CD4-positive, alpha-beta T cell treated with Interleukin-17A for 1 hour (primary cell): ENCODE measurements around the gene C1orf21.

Experiments
- DNase-seq: peaks from one replicate; pipeline ENCODE4 v3.0.0-alpha.2; 2020

Gene C1orf21

DNA sequence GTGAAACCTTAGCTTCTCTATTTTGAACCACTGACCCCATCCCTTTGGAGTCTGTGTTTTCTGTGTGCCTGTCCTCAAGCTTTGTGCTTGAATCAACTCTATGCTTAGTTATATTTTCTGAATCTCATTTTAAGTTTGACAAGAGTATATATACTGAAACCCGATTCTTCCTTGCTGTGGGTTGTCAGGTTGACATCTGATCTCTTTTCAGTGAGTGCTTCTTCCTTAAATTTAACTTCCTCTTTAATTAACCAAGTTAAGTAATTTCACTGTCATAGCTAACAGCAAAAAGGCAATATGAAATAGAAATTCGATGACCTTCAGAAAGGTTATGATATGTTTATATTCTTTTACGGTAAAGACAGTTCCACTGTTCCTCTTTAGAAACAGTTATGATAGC is 69.4 kb downstream of the C1orf21 start:
- DNase-seq, result no peak

DNA sequence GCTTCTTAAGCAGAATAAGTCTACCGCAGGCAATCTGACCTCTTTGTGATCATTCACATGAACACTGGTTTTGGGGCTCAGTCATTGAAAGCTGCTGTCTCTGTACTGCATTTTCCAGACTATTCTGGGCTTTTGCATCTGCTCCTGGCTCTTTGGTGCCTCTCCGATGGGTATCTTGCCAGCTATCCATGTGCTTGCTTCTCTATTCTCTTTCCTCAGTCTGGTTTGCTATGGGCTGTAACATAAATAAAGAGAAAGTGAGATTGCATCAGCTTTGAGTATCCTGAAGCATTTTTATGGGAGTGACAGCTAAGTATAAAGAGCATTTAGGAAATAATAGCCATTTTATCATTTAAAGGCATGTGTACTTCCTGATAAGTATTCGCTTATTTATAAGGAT is 70.7 kb downstream of the C1orf21 start:
- no peak for DNase-seq

DNA sequence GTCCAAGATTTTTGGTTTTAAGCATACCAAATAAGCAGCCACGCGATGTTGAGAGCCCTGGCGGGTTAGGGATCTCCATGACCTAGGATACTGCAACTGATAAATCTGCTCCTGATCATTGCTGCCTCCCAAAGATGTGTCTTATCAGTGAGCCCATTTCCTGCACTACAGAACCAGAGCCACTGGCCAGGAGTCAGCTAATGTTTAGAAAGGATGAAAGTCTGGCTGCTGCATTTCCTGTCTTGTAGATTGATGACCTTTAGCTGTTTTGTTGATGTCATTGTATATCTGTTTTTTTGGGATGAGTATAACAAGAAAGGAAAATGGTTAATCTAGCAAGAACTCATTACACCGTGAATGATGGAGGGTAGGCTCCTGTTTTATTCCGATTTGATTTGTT is 74.5 kb downstream of the C1orf21 start:
- no peak for DNase-seq

DNA sequence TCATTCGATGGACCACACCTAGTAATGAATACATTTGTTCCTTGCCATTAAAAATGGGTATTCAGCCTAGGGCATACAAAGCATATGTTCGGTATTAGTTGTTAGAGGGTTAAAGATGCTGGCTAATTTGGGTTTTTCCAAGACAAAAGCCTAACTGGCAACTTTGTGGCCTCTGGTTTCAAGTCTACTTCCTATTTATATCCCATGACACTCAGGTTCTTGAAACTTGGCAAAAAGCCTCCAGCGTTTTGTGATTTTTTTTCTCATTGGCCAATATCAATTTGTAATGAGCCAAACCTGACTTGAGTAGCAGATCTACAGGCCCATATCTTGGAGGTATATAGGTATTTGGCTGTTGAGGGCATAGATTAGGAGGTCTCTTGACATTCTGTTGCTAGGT is 75.3 kb downstream of the C1orf21 start:
- no peak for DNase-seq

DNA sequence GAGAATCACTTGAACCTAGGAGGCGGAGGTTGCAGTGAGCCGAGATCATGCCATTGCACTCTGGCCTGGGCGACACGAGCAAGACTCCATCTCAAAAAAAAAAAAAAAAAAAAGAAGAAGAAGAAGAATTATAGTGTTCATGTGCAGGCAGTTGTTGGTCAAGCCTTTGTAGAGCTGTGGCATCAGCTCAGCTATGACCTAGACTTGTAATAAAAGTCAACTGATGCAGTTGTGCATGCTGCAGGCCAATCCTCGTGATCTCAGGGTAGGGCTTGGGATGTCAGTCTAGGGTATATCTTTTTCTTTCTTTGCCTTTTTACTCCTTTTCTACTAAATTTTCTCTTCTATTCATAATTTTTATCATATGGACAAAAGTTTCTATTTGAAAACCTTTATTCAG is 76.2 kb downstream of the C1orf21 start:
- DNase-seq, result no peak

DNA sequence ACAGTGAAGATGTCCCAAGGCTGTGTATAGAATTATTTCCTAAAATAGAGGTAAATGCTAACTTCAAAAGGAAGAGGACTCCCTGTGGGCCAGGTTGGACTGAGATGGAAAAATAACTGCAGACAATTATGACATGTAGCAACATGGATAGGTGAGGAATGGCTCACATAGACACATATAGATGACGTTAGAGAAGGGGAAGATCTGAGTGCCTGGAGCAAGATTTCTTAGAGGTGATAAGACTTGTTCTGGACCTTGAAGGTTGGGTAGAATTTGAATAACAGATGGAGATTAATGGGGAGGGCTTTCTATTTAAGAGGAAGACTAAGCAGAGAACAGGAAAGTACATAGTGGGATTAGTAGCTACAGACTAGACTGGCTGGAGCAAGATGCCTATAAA is 76.9 kb downstream of the C1orf21 start:
- no peak for DNase-seq

DNA sequence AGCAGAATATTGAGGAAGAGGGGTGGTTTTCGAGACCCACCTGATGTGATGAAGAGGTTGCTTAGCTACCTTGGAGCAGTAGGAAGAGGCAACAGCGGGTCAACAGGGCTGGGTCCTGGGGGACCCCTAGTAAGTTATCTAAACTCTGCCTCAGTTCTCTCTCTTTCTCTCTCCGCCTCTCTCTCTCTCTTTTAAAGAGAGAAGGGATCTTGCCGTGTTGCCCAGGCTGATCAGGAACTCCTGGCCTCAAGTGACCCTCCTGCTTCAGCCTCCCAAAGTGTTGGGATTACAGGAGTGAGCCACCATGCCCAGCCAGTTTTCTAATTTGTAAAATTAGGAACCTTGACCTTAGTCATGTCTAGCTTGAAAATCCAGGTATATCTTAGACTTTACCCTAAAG is 77.9 kb downstream of the C1orf21 start:
- no peak for DNase-seq

DNA sequence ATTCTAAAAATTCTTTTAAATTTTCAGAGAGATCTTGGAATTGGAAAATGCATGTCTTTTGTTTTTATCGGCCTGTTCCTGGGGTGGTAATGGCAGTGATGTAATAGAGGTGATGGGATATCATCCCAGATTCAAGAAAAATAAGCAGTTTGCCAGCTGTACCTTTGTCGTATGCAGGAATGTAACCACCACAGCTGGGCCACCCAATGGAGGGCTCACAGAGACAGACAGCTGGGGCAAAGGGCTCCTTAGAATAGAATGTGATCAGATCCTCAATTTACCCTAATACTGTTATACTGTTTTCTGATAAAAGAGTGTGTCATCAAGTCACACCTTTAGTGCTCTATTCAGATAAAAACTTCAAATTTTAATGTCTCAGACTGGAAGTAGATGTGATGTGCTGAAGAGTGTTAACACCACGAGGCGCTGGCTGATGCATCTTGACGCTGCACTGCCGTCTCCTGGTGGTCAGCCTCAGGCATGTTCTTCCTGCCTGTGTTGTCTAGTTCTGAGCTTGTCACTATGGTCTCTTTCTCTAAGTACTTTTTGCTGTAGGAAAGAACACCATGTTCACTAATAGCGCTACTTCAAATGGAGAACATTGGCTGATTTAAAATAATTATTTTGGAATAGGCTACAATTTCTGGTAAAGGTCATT is 78.8 kb downstream of the C1orf21 start:
- DNase-seq, result no peak

DNA sequence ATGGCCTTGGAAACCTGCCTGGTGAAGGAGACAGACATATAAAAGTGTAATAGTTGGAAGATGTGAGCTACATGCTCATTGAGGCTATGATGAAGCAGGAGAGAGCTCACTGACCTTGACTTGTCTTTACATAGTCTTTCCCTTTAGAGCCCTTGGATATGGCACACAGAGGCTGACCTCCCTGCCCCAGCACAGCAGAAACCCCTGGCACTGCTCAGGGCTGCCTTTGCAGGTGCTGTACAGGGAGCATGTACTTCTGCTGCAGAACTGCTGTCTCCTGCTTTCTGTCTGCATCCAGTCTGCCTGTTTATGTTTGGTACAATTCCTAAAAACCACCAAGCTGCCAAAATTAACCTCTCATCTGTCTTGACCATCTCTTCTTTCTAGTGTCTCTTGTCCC is 80.5 kb downstream of the C1orf21 start:
- DNase-seq, result no peak

DNA sequence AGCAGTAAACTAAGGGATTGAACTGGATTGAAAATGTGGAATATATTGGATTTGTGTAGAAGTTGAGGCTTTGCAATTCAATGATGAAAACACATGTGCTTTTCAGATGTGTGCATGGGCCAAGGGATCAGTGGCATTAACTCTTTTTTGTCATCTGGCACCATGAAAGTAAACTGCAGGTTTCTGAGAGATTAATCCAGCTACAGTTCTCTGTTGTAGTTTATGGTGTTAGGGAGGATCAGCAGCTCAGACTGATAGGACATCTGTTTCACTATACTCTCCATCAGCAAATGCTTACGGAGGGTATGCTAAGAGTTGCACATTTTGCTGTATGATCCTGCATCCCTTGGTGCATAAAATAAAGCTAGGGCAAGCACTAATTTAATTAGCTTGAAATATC is 82.6 kb downstream of the C1orf21 start:
- DNase-seq, result no peak

DNA sequence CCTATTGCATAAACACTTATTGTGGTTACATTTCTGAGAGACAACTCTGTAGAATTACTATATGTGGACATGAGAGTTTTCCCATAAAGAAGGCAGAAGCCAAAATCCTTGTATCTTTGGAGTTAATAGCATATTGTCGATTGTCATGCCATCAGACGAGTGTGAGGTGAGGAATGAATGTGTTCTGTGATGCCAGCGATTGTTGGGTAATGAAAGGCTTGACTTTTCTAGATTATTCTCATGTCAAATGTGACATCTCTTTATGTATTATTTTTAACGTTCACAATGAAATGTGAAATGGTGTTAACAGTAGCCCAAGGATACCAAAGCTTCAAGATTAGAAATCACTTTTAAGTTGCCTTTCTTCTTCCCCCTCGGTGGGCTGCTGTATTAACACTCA is 84.9 kb downstream of the C1orf21 start:
- no peak for DNase-seq

DNA sequence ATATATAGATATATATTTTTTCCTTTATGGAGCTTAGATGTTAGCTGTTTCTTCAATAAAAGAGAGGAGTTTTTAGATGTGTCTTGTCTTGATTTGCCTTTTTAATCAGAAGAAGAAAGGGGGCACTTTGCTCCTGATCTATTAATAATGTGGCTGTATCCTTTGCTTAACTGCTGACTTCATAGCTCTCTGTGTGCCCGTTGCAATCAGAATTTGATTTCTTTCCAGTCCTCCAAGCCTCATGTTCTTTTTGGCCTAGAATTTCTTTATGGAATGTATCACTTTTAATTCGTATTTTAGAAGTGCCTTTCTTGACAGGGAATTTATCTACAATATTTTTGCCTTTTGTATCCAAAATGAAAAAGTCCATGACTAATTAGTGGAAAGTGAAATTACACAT is 85.3 kb downstream of the C1orf21 start:
- no peak for DNase-seq

DNA sequence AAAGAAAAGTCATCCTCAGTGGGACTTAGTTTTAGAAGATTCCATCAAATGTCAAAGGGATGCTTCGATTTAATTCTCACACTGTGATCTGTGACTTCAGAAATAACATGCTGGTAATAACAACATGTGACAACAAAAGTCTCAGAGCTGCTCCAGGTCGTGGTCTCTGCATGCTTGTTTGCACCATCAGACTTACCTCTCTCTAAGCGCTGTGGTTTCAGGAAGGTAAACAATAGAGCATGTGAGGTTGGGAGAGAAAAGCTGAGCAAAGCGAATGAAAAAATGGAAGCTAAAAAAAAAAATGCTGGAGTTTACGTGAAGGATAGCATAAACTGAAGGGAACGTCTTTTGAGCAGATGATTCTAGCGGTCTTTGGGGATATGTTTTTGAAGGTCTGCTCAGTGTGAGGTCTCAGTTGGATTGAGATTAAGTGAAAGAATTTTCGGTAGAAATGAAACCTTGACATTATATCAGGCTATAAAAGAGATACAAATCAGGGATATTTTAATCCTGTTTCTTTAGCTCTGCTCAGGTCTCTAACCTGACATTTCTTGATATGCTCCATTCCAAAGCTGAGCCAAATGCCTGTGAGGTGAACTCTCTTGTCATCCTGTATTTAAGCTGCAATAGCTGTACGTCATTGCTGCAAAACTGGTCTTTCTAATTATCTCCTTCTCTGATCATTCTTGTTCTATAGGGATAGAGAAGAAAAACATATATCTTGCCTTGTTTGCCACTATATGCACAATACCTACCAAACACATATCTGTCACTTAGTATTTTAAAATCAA is 86.5 kb downstream of the C1orf21 start:
- no peak for DNase-seq

DNA sequence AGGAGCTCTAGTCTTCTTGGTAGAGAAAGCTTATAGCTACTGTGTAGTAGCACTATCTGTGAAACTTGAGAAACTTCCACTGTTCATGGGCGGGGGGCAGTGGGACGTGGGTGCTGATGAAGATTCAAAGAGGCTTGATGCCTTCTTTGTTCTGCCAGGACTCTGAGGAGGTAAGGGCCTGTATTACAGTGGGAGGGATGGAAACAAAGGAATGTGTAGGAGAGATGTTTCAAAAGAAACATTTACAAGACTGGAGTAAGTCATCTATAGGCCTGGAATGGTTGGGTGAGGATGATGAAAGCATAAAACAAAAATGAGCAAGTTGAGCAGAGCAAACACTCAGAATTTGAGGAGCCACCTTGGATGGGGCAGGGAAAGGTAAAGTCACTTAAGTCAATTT is 89.4 kb downstream of the C1orf21 start:
- DNase-seq, result no peak

DNA sequence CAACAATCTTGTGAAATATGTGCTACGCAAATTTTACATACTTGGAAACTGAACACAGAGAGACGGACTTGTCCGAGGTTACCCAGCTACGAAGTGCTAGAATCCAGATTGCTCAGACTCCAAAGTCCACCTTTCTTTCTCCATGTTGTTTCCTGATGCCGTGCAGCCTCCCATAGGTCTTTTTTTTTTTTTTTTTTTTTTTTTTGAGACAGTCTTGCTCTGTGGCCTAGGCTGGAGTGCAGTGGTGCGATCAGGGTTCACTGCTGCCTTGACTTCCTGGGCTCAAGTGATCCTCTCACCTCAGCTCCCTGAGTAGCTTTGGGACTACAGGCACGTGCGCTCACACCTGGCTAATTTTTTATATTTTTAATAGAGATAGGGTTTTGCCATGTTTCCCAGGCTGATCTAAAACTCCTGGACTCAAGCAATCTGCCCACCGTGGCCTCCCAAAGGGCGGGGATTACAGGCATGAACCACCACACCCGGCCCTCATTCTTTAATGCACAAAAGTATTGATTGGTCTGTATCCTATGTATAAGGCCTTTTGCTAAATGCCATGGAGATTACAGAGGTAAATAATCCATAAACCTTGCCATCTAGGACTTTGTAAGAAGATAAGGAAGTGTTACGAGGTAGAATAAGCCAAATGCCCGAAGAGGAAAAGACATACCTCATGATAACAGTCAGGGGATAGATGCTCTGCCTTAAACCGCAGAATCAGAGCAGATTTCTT is 92.8 kb downstream of the C1orf21 start:
- no peak for DNase-seq

DNA sequence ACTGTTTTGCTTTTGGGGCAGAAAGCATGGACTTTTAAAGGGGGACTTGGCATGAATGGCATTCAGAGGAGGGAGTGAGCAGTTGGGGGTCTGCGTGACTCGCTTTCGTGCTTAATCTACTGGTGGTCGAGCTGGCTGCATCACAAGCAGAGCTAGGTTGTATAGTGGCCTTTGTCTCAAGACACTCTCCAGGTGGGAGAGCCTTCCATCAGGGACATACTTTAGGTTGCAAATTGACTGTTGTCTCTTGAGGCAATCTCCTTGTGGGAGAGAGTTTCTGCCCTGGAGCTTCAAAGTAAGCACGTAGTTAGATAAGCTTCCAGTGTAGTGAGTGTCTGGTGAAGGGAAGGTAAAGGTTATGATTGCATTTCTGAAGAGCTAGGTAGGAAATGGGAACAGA is 93.9 kb downstream of the C1orf21 start:
- DNase-seq, result no peak

DNA sequence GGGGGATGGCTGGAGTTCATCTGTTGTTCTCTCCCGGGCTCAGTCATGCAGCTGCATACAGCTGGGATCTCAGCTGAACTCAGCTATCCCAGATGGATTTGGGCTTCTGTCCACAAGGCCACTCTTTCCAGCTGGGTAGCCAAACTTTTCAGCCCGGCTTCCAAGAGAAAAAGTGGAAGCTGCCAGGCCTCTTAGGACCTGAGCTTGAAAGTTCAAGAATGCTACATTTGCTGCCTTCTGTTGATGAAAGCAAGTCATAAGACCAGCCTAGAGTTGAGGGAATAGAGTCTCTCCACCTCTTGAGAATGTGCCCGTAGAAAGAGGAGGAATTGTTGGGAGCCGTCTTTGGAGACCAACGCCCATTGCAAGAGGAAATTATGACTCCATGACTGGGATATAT is 95.3 kb downstream of the C1orf21 start:
- no peak for DNase-seq

DNA sequence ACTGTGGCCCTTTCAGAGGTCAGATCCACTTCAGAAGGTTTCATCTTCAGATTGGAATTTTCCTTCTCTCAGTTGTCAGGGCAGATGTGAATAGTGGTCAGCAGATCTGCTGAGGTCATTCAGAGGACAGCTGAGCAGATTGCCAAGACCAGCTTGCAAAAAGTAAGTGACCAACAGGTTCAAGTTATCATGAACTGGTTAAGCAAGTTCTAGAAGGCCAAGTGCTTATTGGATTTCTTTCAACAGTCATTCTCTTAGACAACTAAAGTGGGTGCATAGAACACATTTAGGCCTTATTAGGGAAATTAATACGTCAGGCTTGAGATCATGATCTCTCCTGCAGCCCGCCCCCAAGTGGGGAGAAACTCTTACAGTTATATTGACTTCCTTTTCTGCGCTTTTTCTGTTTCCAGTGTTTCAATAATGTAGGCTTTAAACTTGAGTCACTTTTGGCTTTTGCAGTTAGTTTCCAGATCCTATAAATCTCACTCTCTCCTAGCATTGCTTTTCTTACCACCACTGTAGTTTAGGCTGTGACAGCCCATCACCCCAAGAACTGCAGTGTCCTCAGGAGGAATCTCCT is 96.4 kb downstream of the C1orf21 start:
- no peak for DNase-seq

DNA sequence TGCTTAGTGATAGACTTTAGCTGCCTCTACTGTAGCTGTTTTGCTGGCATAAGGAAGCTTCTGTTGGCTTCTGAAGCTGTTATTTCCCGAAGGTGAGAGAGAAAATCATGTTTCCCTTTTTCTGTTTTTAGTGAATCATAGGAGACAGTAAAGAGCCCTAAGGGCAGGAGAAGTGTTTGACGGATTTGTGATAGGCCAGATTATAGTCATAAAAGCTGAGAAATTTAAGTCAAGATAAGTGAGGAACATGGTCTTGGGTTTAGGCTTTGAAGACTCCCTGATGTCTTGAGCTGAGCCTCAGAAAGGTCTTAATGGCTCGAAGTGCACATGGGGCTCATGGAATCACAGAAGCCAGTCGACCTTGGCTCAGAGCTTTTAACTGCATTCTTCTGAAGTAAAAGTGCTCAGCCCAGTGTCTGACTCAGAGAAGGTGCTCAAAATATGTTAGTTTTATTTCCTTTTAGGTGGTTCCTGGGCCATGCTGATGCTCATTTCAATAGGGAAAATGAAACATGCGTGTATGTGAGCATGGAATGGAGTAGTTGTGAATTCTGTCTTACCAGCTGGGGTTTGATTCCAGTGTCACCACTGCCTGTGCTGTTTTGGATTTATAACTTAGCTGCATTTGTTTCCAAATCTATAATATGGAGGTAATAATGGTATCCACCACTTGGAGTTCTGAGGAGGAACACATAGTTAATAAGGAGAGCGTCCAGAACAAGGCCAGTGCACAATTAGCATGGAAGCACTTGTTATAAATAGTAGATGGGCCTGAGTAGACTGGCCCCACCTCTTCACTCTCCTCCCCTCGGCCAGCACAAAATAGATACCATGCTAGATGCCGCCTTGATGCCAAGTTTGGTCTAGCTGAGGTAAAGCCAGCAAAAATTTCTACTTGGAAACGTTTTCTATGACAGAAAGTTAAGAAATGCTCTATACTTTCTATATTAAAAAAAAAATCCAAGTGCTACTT is 99.2 kb downstream of the C1orf21 start:
- no peak for DNase-seq

DNA sequence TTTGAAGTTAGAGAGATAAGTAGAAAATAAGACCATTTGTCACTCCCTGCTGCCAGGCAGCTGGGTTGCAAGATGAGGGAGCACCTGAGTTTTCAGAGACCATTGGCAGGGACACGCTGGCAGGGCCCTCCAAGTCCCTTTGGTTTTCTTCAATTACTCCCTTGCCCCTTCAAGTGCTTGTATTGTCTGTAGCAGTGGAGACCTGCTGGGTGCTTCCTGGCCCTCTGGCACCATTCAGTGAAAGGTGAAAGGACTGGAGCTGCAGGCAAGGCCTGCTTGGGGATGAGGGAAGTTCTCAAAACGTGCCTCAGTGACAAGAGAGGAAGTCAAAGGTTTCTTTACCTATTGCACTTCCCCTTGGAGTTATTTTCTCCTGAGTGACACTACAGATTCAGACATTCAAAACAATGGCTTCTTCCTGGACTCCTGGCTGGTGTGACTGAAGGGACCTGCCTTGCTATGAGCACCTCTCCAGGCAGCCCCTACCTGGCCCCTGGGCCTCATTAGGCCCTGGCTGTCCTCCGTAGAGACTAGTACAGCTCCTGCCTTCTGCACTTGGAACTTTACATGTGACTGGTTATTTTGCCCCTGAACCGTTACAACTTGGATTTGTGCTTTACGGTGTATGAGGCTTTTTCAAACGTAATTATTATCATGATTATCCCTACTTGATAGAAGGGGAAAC is 100.1 kb downstream of the C1orf21 start:
- no peak for DNase-seq

DNA sequence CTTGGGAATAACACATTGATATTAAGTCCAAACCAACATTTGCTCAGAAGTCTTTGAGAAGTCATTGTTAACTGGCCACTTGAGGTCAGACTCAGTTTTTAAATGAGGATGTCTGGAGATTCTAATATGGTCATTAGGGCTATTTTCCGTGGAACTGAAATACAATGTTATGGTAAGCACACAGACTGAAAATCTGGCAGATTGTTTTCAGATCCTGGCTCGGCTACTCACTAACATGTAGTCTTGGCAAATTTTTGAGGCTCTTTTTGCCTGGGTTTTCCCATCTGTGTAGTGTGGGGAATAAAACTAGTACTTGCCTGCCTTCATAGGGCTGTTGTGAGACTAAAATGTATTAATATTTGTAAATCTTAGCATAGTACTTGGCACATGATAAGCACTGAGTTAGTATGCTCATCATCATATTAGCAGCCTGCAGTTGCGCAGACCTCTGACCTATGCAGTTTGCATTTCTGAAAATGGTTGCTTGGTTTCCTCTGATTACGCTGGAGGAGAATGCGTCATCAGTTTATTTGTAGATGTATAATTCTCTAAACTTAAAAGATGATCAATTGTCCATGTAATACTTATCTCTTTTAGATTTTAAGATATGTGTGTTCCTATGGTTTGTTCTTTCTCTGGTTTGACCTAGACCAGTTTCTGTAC is 100.8 kb downstream of the C1orf21 start:
- no peak for DNase-seq
